ENCODE results near the gene PNPLA8. TPM values are rescaled to one million over a fixed set of nuclear protein-coding genes. Genes with fewer than 3 reads are reported as not detected.
A peak's percentile ranks its signal among the peaks of the same experiment; 100 is the strongest.

PNPLA8 gene
- total RNA-seq, 2 experiments from 2014 or later, result 19.2 to 21.4 TPM

- POLR2A ChIA-PET, result no interaction called here
- CTCF ChIA-PET, result no interaction called here
- Mint-ChIP-seq H3K9me3 (no peaks in the 10 kb centered on the region), H3K4me3 (no peak overlapping the region), H3K27ac (no peak overlapping the region), H3K36me3 (ENCODE audit: low read depth) (no peaks in the 10 kb centered on the region), H3K27me3 (peaks cover 2% of the 10 kb centered on the region), H3K4me1 (ENCODE audit: low read depth) (peaks cover 38% of the 10 kb centered on the region)
- ATAC-seq, result no peak
- intact Hi-C loops (cut with micrococcal nuclease), result no loop called here
- DNase-seq, result no peak
- no peak for TF ChIP-seq CTCF (IDR thresholded peaks at IDR 0.05)
Observed at GRCh38 chr7:108427766-108428165, 98.2 kb downstream of the PNPLA8 start.

DNA sequence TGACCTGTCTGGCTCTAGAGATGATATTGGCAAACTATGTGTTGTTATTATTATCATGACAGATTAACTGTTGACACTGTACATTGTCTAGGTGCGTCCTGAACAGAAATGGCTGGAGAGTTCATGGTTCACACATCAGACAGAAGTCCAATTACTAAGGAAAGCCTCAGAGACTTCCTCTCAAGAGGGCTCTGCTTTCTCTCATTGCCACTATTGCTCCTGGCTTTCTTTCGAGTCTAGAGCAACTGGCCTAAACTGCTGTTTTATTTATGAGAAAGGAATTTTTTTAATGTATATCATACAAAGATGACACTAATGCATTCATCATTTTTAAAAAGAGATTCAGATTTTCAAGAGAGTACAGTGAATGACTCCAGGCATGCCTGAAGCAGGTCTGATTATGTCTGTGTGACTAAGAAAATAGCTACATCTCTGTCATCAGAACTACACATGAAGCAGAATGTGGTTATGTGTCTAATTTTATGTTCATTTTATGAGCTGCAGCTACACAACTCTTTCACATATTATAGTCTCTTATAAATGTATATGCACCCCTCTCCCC, 100.1 kb downstream of the PNPLA8 start:
- POLR2A ChIA-PET, result no interaction called here
- CTCF ChIA-PET, result no interaction called here
- no peak overlapping the region for H3K4me3 Mint-ChIP-seq
- H3K36me3 Mint-ChIP-seq (ENCODE audit: low read depth), result no peaks in the 10 kb centered on the region
- ATAC-seq (no peak), DNase-seq (no peak)
- H3K27ac Mint-ChIP-seq, result no peak overlapping the region
- peaks cover 47% of the 10 kb centered on the region for H3K4me1 Mint-ChIP-seq (ENCODE audit: low read depth)
- intact Hi-C loops (cut with micrococcal nuclease), result no loop called here
- peaks cover 3% of the 10 kb centered on the region for H3K27me3 Mint-ChIP-seq
- no peak for TF ChIP-seq CTCF (IDR thresholded peaks at IDR 0.05)
- no peaks in the 10 kb centered on the region for H3K9me3 Mint-ChIP-seq

DNA sequence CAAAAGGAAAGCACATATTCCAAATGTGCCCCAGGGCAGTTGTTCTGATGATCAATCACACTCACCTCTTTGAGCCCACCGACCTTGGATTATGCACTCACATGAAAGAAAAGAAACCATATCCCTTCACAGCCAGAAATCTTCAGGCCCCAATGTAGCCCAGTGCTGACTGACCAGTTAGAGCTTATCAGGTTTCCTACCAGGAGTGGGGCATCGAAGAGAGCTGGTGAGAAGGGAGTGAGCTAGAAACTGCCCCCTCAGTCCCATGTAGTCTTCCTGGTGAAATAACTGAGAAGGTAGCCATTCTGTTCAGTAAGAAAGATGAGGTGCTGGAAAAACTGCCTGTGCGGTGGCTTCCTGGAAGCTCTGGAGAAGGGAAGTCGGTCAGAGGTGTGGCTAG, 101.9 kb downstream of the PNPLA8 start:
- no peak for DNase-seq
- no peak overlapping the region for H3K4me3 Mint-ChIP-seq
- ChIA-PET POLR2A (no interaction called here), CTCF (interaction anchor here (1.3 to 3.6 kb wide), 2 partner anchors 10 to 29 kb away, joined by 5 to 15 read pairs; no protein-coding TSS in a partner anchor)
- H3K27me3 Mint-ChIP-seq, result peaks cover 8% of the 10 kb centered on the region
- intact Hi-C loops (cut with micrococcal nuclease), result no loop called here
- no peak for TF ChIP-seq CTCF (IDR thresholded peaks at IDR 0.05)
- no peaks in the 10 kb centered on the region for H3K36me3 Mint-ChIP-seq (ENCODE audit: low read depth)
- peak overlapping the region; percentile 15 for H3K27ac Mint-ChIP-seq
- H3K9me3 Mint-ChIP-seq, result no peaks in the 10 kb centered on the region
- ATAC-seq, result no peak
- peaks cover 46% of the 10 kb centered on the region for H3K4me1 Mint-ChIP-seq (ENCODE audit: low read depth)

GRCh38 chr7:108423089-108423989, 102.6 kb downstream of the PNPLA8 start:
- ChIA-PET POLR2A (no interaction called here), CTCF (interaction anchor here (1.3 to 3.6 kb wide), 2 partner anchors 9 to 30 kb away, joined by 5 to 15 read pairs; no protein-coding TSS in a partner anchor)
- ATAC-seq, result peak; percentile 55
- TF ChIP-seq CTCF (IDR thresholded peaks at IDR 0.05), result no peak
- H3K4me3 Mint-ChIP-seq, result no peak overlapping the region
- H3K36me3 Mint-ChIP-seq (ENCODE audit: low read depth), result no peaks in the 10 kb centered on the region
- peaks cover 10% of the 10 kb centered on the region for H3K27me3 Mint-ChIP-seq
- H3K27ac Mint-ChIP-seq, result peak overlapping the region; percentile 15
- DNase-seq, result peak; percentile 14
- intact Hi-C loops (cut with micrococcal nuclease), result no loop called here
- H3K4me1 Mint-ChIP-seq (ENCODE audit: low read depth), result peaks cover 49% of the 10 kb centered on the region
- H3K9me3 Mint-ChIP-seq, result no peaks in the 10 kb centered on the region

Data from activated CD8-positive, alpha-beta T cell treated with anti-CD3 and anti-CD28 coated beads for 36 hours (primary cell).